Hematopoietic multipotent progenitor cell treated with erythropoietin and hydrocortisone succinate and interleukin-3 and kit ligand, for 6 days (in vitro differentiated cells): ENCODE data around the gene MYO5B.
"Not testable (repeated sequence)": the region's sequence is repeated elsewhere in the genome, so short reads cannot be mapped to it uniquely, and the experiment has no call there.

Experiments
- DNase-seq: peaks from one replicate; pipeline ENCODE4 v3.0.0-alpha.2; 2015

Gene MYO5B

GRCh38 chr18:50194631-50195532 lies at the start of gene MYO5B:
Gene MYO5B (minus strand): TSS chr18:50195147. CDS start chr18:50194793, 354 bp downstream.
- peak; percentile 13 for DNase-seq

GRCh38 chr18:50241768-50242167 lies 46.8 kb upstream of the MYO5B start:
- not testable (repeated sequence) for DNase-seq

- DNase-seq, result no peak
These were observed 45.2 kb upstream of the MYO5B start for GRCh38 chr18:50240080-50240563.

GRCh38 chr18:50232419-50232818 lies 37.5 kb upstream of the MYO5B start:
- no peak for DNase-seq

- DNase-seq, result no peak
These were observed 36.7 kb upstream of the MYO5B start for GRCh38 chr18:50231621-50232020.

GRCh38 chr18:50220249-50220648 lies 25.3 kb upstream of the MYO5B start:
- DNase-seq, result not testable (repeated sequence)

GRCh38 chr18:50218432-50219197 lies 23.7 kb upstream of the MYO5B start:
- peak; percentile 53 for DNase-seq

GRCh38 chr18:50209311-50209710 lies 14.4 kb upstream of the MYO5B start:
- DNase-seq, result no peak

GRCh38 chr18:50207722-50208121 lies 12.8 kb upstream of the MYO5B start:
- DNase-seq, result no peak

- peak; percentile 55 for DNase-seq
These were observed 9.1 kb upstream of the MYO5B start for GRCh38 chr18:50203801-50204604.

GRCh38 chr18:50201476-50202018 lies 6.6 kb upstream of the MYO5B start:
- no peak for DNase-seq

- no peak for DNase-seq
These were observed 5.0 kb upstream of the MYO5B start for GRCh38 chr18:50199921-50200320.

GRCh38 chr18:50199346-50199855 lies 4.5 kb upstream of the MYO5B start:
- DNase-seq, result no peak

- no peak for DNase-seq
These were observed 1.3 kb upstream of the MYO5B start for GRCh38 chr18:50196261-50196660.

- DNase-seq, result no peak
These were observed 742 bp upstream of the MYO5B start for GRCh38 chr18:50195689-50196088.

- no peak for DNase-seq
These were observed 934 bp downstream of the MYO5B start for GRCh38 chr18:50193796-50194630.

GRCh38 chr18:50192995-50193795 lies 1.8 kb downstream of the MYO5B start:
- no peak for DNase-seq

- no peak for DNase-seq
These were observed 4.0 kb downstream of the MYO5B start for GRCh38 chr18:50190926-50191325.

GRCh38 chr18:50190236-50190635 lies 4.7 kb downstream of the MYO5B start:
- DNase-seq, result no peak

GRCh38 chr18:50189160-50189559 lies 5.8 kb downstream of the MYO5B start:
- DNase-seq, result no peak

GRCh38 chr18:50188652-50189051 lies 6.3 kb downstream of the MYO5B start:
- DNase-seq, result no peak
